HG03139 (cell line): ENCODE measurements around the gene CDH22.

ENCODE experiments used
- ATAC-seq: cut with Tn5 transposase; IDR thresholded peaks from one replicate; pipeline ENCODE4 v1.9.1; 2021; ENCODE audit not compliant: unreplicated experiment

CDH22 gene

GRCh38 chr20:46217583-46217982, 90.7 kb downstream of the CDH22 start:
- ATAC-seq, result no peak

- no peak for ATAC-seq
Observed at GRCh38 chr20:46216770-46217464, 91.4 kb downstream of the CDH22 start.

DNA sequence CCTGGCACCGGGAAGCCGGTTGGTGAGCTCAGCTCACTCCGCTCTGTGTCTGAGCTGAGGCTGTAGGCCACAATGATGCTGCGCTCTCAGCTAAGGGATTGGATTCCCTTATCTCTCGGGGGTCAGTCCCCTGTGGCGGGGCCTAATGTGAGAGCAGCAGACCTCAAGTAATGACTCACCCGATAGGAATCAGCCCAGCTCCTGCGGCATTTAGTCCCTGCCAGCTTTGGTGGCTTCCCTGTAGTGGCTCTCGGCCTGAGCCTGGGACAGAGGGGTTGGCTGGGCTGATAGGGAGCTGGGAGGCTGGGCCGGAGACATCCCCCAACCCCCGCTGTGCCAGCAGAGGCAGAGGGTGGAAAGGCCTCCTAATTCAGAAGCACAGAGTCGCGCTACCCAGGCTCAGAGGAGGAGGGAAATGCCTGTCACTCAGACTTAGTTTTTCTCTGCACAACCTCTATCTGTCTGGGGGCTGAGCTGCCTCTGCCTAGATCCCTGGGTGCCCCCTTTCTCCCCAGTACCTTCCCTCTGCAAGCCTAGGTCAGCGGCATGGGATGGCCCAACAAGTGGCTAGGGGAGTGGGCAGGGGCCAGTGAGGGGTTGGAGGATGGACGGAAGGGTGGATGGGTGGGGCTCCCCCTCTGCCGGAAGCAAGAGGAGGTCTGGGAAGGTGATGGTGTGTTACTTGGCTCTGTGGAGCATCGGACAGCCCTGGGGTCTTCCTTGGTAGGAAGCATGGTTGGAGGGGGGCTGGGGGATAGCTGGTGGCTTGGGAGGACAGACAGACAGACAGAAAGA, 92.2 kb downstream of the CDH22 start:
- no peak for ATAC-seq

DNA sequence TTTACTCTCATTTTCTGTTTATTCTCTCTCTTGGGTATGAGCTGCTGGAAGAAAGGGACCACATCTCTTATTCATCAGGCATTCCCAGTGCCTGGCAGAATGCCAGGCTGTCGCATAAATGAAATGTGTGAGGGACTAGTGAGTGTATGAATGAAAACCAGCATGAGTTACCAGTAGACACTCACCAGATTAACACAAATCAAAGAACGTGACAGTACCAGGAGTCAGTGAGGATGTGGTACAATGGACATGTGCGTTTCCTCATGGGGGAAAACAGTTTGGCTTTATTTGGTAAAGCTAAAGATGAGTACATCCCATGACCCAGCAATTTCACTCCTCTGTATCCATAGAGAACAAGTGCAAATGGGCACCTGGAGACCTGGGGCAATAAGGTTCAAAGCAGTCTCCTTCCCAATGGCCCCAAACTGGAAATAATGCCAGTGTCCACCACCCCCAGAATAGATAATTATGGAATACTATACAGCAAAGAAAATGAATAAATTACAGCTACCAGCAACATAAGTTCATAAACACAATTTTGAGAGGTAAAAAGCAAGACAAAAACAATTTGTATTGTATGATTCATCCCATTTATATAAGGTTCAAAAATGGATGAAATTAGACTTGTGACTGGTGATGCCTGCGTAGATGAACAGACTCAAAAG, 93.3 kb downstream of the CDH22 start:
- no peak for ATAC-seq

DNA sequence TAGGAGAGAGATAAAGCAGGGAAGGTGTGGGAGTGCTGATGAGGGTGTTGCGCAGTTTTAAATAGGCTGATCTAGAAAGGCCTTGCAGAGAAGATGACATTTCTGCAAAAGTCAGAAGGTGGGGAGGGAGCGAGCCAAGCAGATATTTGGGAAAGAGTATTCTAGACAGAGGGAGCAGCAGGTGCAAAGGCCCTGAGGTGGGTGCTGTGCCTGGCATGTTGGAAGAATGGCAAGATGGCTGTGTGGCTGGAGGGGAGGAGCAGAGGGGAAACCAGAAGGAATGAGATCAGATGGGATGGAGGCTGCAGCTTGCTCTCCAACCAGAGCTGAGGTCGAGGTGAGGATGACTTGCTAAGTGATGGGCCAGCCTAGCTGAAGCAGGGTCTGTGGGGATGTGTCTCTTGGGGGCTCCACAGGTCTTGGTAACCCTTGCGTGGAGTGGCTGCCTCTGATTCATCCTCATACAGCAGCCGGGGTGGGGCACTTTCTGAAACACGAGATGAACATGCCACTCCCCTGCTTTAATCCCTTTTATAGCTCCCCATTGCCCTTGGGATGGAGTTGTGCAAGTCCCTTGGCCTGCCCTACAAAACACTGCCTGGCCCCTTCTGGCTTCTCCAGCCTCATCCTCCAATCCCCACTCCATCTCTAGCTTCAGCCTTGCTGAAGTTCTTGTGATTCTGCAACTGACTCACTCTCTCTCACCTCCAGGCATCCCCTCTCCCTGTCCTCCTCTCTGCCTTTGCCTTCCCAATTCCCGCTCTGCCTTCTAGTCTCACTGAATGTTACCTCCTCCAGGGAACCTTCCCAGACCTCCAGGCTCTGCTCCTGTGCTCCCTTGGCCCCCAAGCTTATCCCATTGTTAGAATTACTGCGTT, 94.1 kb downstream of the CDH22 start:
- no peak for ATAC-seq

GRCh38 chr20:46212876-46213275, 95.4 kb downstream of the CDH22 start:
- no peak for ATAC-seq

DNA sequence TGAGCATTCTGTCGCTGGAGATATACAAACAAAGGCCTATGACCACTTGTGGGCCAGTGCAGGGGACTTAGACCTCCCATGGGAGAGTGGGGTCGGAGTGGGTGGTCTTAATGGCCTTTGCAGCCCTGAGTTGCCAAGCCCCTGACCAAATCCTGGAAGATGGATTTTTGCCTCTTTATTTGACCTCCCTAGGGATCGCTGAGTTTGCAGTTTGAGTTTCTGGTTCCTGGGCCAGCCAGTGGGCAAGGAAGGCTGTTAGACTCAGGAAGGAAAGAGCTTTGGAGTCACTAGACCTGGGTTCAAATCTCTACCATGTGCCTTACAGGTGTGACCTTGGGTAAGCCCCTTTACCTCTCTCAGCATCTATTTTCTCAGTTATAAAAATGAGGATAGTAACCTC, 96.0 kb downstream of the CDH22 start:
- ATAC-seq, result no peak

GRCh38 chr20:46211331-46211722, 97.0 kb downstream of the CDH22 start:
- no peak for ATAC-seq

DNA sequence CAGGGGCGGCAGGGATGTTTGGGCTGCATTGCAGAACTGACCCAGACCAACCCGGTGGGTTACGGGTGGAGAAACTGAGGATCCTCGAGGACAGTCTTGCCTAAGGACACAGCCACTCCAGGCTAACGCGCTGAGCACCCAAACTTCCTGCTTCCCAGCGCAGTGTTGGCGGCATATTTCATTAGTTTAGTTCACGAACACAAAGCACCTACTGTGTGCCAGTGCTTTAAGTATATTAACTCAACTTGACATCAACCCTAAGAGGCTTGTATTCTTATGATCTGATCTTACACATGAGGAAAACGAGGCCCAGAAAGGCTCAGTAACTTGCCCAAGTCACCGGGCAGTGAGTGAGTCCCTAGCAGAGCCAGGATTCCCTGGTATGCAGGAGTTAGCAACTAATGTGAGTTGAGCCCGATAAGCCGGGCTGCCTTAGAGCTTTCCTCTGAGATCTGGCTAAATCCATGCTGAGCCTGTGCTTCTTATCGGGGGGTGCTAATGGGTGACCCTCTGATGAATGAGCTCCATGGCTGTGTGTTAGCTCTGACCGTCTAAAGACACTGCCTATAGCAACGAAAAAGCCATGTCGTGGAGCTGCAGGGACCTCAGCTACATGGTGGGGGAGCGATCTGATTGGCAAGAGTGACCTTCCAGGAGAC, 97.5 kb downstream of the CDH22 start:
- no peak for ATAC-seq

DNA sequence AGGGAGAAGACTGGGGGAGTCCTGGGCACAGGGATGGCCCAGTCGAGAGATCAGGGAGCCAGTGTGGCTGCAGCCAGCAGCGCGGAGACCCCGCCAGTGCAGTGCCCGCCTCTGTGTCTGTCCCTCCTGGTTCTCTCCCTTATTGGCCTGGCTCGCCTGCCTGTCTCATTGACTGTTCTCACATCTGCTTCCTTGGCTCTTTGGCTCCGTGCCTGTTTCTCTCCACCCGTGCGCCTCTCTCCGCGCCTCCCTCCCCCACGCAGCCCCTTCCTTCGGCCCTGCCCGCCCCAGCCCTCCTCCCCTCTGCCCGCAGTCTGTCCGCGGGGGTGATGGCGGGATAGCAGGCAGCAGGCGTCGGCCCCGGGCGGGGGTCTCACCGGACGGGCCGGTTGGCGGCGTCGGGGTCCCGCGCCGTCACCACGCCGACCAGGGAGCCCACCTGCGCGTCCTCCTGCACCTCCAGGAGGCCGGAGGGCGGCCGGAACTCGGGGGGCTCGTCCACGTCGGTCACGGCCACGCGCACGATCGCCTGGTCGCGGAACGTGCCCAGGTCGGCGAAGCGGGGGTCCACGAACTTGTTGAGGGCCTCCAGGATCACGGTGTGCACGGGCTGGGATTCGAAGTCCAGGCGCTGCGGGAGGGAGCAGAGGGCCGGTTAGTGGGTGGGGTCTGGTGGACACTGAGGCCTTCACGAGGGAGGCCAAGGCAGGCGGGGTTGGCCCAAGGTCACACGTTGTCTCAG, 98.2 kb downstream of the CDH22 start:
- no peak for ATAC-seq

DNA sequence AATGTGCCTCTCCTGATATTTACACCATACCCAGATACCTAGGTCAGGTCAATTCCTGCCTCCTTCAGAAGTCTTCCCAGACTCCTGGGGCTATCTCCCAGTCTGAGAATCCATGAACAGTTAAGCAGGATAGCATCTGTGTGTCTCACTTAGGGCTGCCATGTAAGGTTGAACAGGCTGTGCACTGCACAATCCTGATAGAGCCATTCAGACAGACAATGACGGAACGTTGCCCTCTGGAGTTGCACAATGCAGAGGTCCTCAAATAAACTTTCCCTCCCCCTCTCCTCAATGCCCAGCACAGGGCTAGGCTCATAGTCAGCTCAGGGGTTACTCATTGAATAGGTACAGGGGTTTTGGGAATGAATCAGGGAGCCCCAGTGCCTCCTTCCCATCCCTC, 100.5 kb downstream of the CDH22 start:
- ATAC-seq, result no peak

- ATAC-seq, result no peak
Observed at GRCh38 chr20:46206992-46207549, 101.2 kb downstream of the CDH22 start.

DNA sequence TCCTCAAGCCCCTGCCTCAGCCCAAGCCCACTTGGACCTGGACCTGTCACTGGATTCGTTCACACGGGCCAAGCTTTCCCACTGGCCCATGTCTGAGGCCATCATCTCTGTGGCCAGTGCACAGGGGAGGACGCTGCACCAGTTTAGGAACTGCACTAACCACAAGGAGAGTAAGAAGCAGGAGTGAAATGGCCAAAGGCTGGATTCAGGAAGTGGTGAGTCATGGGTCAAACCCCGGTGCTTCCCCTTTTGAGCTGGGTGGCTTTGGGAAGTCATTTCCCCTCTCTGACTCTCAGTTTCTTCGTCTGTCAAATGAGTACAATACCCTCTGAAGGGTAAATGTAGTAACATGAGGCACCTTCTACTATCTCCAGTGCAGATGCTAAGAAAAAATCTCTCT, 102.3 kb downstream of the CDH22 start:
- no peak for ATAC-seq

DNA sequence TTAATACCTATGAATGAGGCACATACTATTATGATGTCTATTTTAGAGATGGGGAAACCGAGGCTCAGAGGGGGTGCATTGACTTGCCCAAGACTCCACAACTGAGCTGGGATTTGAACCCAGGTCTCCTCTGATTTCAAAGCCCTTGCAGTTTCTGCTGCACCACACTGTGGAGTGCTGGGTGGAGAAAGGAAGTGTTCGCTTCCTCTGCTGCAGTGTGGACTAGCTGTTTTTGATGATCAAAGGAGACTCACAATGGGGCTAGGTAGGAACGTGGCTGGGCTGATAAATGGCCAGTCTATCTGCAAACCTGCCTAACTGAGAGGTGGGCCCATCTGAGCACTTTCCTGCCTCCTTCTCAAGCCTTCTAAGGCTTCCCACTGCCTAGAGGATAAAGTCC, 102.9 kb downstream of the CDH22 start:
- ATAC-seq, result no peak

GRCh38 chr20:46204594-46205186, 103.6 kb downstream of the CDH22 start:
- no peak for ATAC-seq

- no peak for ATAC-seq
Observed at GRCh38 chr20:46203510-46203837, 104.8 kb downstream of the CDH22 start.

DNA sequence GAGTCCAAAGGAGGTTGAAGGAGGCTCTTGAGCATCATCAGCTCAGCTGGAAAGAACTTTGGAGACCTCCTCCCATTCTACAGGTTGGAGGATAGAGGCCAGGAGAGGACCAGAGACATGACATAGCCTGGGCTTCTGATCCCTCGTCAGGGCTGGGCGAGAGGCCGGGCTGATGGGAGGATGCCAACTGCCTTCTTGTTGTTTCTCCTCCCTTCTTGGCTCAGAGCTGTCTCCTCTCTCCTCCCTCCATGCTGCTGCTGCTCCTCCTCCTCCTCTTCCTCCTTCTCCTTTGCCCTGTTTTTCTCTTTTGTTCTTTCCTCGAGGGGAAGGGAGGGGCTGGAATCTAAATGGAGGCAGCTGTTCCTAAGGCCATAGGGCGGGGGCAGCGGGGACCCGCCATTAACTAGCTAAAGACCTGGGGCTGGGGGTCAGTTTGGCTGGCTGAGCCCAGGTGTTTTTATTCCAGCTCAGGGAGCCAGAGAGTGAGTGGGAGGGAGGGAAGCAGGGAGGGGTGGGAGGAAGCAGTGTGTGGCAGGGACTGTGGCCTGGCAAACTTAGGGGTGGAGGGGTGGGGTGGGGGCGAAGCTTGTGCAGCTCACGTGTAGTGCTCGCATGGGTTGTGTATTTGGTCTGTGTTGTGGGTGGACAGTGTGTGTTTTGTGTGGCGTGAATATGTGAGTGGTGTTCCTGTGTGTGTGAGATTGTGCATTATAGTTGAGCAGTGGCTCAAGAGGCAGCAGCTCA, 105.4 kb downstream of the CDH22 start:
- no peak for ATAC-seq
